GM18951 (cell line): Measurements from ENCODE around the gene PARVA.

Source experiments
- POLR2A ChIP-seq: IDR thresholded peaks from 4 replicates; pipeline ENCODE4 v1.6.1; 2011; ENCODE audit warnings: mild to moderate bottlenecking; ENCODE audit not compliant: insufficient read length, insufficient read depth; ENCODE audit errors: extremely low read depth
- in situ Hi-C: fragments of 300-500 bp; cut with MboI; formaldehyde crosslinking; loops from one replicate; pipeline ENCODE4 v1.12.0; 2022; ENCODE audit warnings: low sequenced_read_pairs, mixed read lengths, inconsistent platforms; ENCODE audit not compliant: unreplicated experiment

Gene PARVA

GRCh38 chr11:12525466-12526055, 148.2 kb downstream of the PARVA start:
- TF ChIP-seq POLR2A: no peak
- in situ Hi-C loops: no loop called here

DNA sequence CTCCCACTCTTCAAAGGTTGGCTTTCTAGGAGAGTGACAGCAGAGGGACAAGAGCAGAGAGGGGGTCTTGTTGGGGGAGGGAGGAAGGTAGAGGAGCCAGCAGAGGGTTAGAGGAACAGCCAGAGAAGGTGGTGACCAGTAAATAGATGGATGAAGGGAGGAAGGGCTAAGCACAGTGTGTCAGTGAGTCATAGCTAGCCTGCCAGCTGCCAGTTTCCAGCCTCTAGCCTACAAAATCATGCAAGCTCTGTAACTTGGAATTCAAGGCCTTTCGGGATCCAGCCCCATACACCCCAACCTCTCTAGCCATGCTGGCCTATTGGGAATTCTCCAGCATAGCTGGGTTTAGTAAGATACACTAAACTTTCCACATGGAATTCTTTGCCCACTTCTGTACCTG, 149.4 kb downstream of the PARVA start:
- TF ChIP-seq POLR2A: no peak
- in situ Hi-C loops: no loop called here

DNA sequence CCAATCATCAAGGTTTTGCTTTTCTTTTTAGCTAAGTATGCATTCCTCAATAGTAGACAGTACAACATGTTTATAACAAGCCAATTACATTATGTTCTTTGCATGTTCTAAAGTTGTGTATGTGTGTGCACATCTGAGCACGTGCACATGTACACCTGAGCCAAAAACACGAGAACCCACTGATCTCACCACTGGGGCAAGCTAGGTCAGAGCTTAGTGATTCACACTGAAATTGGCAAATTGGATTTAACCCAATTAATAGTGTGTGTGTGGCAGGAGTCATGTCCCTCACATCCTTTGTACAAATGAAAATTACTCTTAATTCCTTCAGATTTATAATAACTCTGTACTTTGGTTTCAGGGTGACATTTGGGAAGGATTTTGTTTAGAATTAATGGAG, 151.1 kb downstream of the PARVA start:
- in situ Hi-C loops: no loop called here
- no peak for TF ChIP-seq POLR2A

GRCh38 chr11:12529041-12529440, 151.7 kb downstream of the PARVA start:
- no peak for TF ChIP-seq POLR2A
- in situ Hi-C loops: no loop called here

DNA sequence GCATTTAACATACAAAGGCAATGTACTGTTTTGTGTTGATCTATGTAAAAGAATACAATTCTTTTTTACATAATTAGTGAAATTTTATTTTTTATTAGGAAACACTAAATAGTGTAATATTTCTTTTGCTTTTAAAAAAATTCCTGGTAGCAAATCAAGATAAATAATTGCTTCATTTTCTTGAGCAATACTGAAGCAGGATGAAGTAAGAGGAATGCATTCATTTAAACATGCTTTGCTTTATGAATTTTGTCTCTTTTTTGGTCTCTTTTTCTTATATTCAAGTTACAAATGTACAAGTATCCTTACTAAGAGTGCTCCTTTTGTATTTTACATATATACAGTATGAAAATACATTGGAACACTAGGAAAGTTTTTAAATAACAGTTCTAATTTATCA, 152.4 kb downstream of the PARVA start:
- TF ChIP-seq POLR2A: no peak
- in situ Hi-C loops: no loop called here

DNA sequence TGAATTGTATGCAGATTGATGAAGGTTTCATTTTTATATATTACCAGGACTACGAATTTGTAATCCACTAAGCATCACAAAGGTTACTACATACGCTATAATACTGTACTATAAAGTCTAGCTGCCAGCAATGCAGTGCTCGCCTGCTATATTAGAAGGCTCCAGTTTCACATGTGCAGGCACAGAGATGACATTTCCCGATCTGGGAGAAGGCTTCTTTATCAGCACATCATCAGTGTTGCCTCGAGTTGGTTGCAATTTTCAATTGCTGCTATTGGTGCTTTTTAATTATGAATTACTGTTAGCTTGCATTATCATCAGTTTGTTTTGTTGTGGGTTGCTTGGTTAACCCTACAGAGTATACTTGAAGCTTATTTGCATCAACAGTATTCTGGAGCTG, 153.6 kb downstream of the PARVA start:
- in situ Hi-C loops: no loop called here
- no peak for TF ChIP-seq POLR2A

DNA sequence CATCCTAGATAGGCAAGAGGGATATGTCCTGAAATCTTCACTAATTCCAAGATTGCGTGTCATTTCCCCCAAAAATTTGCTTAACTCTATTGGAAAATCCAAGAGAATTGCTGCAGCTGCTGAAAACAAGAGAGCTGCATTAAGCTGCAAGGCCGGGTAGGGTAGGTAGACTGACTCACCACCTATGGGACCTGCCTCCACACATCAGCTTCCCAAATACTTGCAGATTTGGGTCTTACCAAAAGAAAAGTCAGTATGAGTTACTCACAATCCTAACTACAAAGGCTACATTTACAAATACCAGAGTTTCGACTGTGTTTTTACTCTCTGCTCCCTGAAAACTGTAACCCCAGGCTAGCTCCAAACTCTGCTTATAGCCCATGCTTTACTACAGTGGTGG, 154.3 kb downstream of the PARVA start:
- in situ Hi-C loops: no loop called here
- no peak for TF ChIP-seq POLR2A

- no peak for TF ChIP-seq POLR2A
- in situ Hi-C loops: no loop called here
Measured at GRCh38 chr11:12532580-12532979, 155.2 kb downstream of the PARVA start.

DNA sequence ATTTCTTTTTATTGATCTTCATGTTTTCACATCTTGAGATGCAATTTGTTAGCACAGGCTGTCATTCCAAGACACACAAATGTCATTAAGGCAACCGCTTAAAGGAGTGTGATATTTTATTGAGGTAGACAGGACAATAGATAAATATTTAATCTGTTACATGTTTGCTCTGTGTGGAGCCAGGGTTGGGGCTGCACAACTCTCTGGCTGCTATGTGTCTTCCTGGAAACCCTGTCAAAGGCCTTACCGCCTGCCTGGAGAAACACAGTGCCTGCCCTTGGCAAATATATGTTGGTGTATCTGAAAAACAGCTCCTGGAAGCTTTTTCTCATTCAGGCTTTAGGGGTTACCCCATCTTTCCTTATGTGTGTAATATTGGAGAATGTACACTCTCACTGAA, 157.2 kb downstream of the PARVA start:
- no peak for TF ChIP-seq POLR2A
- in situ Hi-C loops: no loop called here

GRCh38 chr11:12535321-12535720, 157.9 kb downstream of the PARVA start:
- TF ChIP-seq POLR2A: no peak
- in situ Hi-C loops: no loop called here

- in situ Hi-C loops: no loop called here
Measured at GRCh38 chr11:12536566-12536965, 159.2 kb downstream of the PARVA start.

GRCh38 chr11:12537778-12538401, 160.5 kb downstream of the PARVA start:
- TF ChIP-seq POLR2A: no peak

More at GRCh38 chr11:12536566-12536965, 159.2 kb downstream of the PARVA start:
- TF ChIP-seq POLR2A: no peak

DNA sequence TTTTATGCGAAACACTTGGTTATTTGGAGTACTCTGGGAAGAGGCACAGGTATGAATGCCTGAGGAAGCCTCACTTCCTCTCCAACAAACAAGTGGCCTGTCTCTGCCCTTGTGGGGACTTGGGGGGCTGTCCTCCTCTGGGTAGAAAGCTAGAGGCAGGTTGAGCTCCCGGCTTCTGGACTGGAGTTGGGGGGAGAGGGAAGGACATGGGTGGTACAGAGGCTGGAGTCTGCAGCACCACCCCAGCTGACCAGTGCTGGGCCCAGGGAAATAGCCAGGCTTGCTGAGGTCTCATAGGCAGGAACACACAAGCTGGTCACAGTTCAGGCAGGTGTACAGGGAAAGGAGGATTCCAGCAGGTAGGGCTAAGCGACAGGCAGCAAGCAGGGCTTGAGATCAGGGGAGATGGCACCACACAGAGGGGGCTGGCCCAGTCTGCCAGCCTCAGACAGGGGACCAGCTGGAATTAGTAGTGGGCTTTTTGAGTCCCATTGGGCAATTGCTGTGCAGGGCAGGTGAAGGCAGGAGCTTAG, 161.6 kb downstream of the PARVA start:
- in situ Hi-C loops: no loop called here
- TF ChIP-seq POLR2A: no peak

More at GRCh38 chr11:12537778-12538401, 160.5 kb downstream of the PARVA start:
- in situ Hi-C loops: no loop called here

- no peak for TF ChIP-seq POLR2A
- in situ Hi-C loops: no loop called here
Measured at GRCh38 chr11:12539572-12539971, 162.2 kb downstream of the PARVA start.

DNA sequence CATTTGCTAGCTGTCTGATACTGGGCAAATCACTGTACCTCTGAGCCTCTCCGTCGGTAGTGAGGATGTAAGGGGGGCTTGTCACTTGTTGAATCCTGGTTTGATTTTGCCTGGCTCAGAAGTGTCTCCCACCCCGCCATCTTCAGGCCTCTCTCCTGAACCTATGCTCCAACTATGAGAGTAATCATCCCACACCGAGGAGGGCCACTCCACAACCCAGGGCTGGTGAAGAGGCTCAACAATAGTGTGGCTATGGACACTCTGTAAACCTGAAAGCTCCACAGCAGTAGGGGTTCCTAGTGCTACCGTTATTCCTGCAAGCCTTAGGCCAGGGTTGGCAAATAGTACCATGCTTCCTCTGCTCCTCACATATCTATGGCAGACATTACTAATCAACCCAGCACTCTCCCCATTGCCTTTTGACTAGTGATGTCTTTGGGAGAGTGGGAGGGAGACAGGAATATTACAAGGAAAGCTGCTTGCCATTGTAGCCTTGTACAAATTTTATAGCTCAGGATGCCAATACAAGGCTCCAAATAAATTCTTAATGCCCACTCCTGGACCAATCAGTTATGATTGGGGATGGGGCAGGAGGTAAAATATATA, 162.8 kb downstream of the PARVA start:
- no peak for TF ChIP-seq POLR2A

More for the DNA sequence above, 162.8 kb downstream of the PARVA start:
- in situ Hi-C loops: no loop called here
